ENCODE measurements around the gene FGF5. TPM values are rescaled to one million over a fixed set of nuclear protein-coding genes. Genes with fewer than 3 reads are reported as not detected.

Gene FGF5
- total and polyA plus RNA-seq, 2 experiments from 2014 or later: 15.5 to 59.9 TPM

DNA sequence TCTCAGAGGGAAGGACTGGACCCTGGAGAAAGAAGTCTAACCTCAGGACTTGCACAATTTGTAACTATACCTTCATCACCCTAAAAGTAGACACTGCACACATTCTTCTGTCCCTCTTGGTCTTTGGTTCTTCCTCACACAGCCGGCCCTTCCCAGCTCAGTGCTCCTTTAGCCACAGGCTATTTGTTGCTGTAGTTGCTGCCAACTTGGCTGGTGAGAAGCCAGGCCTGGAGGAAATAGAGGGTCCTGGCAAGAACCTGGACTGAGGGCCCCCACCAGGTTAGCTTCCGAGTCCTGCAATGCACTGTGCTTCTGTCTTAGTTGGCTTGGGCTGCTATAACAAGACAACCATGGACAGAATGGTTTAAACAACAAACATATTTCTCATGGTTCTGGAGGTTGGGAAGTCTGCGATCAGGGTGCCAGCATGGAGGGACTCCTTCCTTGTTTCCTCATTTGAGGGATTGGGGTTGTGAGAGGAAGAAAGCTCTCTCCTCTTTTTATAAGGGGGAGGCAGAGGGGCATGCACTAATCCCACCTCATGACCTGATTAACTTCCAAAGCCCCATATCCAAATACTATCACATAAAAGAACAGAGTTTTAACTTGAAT lies 4.4 kb upstream of the FGF5 start:
- H3K27ac ChIP-seq: no peak overlapping the region
- peaks cover 28% of the 10 kb centered on the region for H3K79me2 ChIP-seq (ENCODE audit: insufficient read depth)
- no peaks in the 10 kb centered on the region for H3K9me2 ChIP-seq (ENCODE audit: insufficient read depth)
- no peak overlapping the region for H2AFZ ChIP-seq
- in situ Hi-C loops (cut with MboI): no loop called here
- H3K4me3 ChIP-seq: no peak overlapping the region
- DNase-seq: no peak
- no peaks in the 10 kb centered on the region for H3K9me3 ChIP-seq (ENCODE audit: low read depth)
- H4K20me1 ChIP-seq (ENCODE audit: insufficient read depth): no peaks in the 10 kb centered on the region
- WGBS, 2 experiments (ENCODE audit: low coverage in 1 of 2, low lambda C conversion rate in 2 of 2, missing lambda C conversion rate in 2 of 2): 89 to 96% methylated on average over 3 of the region's 3 CpGs
- peaks cover 13% of the 10 kb centered on the region; the same call in 1 of the 2 replicates for H3F3A ChIP-seq (ENCODE audit: insufficient read depth)
- H3K36me3 ChIP-seq (ENCODE audit: low read depth): no peaks in the 10 kb centered on the region
- H3K9ac ChIP-seq: no peak overlapping the region
- no peaks in the 10 kb centered on the region for H3K27me3 ChIP-seq (replicated peaks; ENCODE audit: insufficient read depth)
- TF ChIP-seq EZH2phosphoT487 (IDR thresholded peaks at IDR 0.05; ENCODE audit: insufficient read depth, low read depth) (no peak), EZH2 (IDR thresholded peaks at IDR 0.05; ENCODE audit: insufficient read depth, poor library complexity, severe bottlenecking) (no peak)
- no peak overlapping the region for H3K4me2 ChIP-seq (ENCODE audit: unreplicated experiment)
- peaks cover 13% of the 10 kb centered on the region for H3K4me1 ChIP-seq (ENCODE audit: insufficient read depth)

DNA sequence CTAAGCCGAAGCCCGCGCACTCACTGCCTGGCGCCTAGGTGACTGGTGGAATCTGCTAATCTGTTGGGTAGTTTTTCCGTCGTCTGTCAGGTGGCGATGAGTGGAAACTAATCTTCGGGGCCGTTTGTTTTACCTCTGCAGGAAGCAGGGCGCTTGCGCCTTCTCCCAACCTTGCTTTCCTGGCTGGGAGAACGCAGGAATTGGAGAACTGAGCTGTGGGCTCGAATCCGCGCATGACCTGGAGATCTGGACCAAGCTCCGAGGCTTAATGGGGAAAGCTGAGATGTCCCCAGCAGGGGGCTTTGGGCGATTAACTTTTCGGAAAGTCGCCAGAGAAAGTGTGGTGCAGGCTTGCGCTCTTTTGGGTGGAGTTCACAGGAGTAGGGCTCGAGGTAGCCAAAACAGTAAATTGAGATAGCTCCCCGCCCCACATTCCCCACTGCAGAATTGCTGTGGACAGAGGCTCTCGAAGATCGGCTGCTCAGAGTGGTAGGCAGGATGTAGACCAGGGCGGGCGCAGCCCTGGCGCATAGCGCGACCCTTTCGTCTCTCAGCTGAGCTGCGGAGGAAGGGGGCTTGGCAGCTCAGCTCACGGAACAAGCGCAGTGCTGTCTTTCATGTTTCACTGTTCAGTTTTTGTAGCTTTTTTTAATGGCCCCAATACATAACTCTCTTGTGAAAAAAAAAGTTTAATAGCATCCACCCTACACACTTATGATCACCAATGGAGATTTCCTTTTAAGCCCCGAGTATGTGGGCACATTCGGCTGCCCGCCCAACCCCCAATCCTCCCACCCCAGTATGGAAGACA lies 2.7 kb upstream of the FGF5 start:
- H2AFZ ChIP-seq: no peak overlapping the region
- 0 out of 2 replicates have a peak, but pooled peaks cover 1% of the 10 kb centered on the region for H3K36me3 ChIP-seq (ENCODE audit: low read depth)
- TF ChIP-seq EZH2 (IDR thresholded peaks at IDR 0.05; ENCODE audit: insufficient read depth, poor library complexity, severe bottlenecking) (no peak), EZH2phosphoT487 (IDR thresholded peaks at IDR 0.05; ENCODE audit: insufficient read depth, low read depth) (no peak)
- in situ Hi-C loops (cut with MboI): no loop called here
- no peak overlapping the region for H3K4me2 ChIP-seq (ENCODE audit: unreplicated experiment)
- H3K27ac ChIP-seq: no peak overlapping the region
- no peak for DNase-seq
- H3F3A ChIP-seq (ENCODE audit: insufficient read depth): peaks cover 13% of the 10 kb centered on the region; the same call in 1 of the 2 replicates
- H3K27me3 ChIP-seq (replicated peaks; ENCODE audit: insufficient read depth): no peaks in the 10 kb centered on the region
- H3K9ac ChIP-seq: no peak overlapping the region
- no peaks in the 10 kb centered on the region for H3K9me3 ChIP-seq (ENCODE audit: low read depth)
- peaks cover 45% of the 10 kb centered on the region for H3K79me2 ChIP-seq (ENCODE audit: insufficient read depth)
- peaks cover 13% of the 10 kb centered on the region for H3K4me1 ChIP-seq (ENCODE audit: insufficient read depth)
- H3K4me3 ChIP-seq: no peak overlapping the region
- H4K20me1 ChIP-seq (ENCODE audit: insufficient read depth): no peaks in the 10 kb centered on the region
- WGBS, 2 experiments (ENCODE audit: low coverage in 1 of 2, low lambda C conversion rate in 2 of 2, missing lambda C conversion rate in 2 of 2): 65 to 69% methylated on average over 36 of the region's 36 CpGs
- H3K9me2 ChIP-seq (ENCODE audit: insufficient read depth): no peaks in the 10 kb centered on the region

DNA sequence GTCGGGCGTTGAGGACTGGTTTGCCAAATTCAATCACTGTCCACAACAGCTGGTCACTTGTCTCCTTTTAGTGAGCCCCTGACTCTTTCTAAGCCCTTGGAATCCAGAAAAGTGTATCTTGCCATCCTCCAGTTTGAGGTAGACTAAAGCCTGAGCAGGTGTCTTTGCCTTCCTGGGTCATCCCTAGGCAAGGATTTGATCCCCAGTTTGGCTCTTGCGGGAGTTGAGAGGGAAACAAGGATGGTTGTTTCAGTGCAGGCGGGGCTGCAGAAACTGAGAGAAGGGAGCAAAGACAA lies 2.2 kb upstream of the FGF5 start:
- no peaks in the 10 kb centered on the region for H3K9me3 ChIP-seq (ENCODE audit: low read depth)
- no peak overlapping the region for H2AFZ ChIP-seq
- no peaks in the 10 kb centered on the region for H4K20me1 ChIP-seq (ENCODE audit: insufficient read depth)
- H3K9ac ChIP-seq: no peak overlapping the region
- peaks cover 19% of the 10 kb centered on the region; the same call in 1 of the 2 replicates for H3F3A ChIP-seq (ENCODE audit: insufficient read depth)
- H3K36me3 ChIP-seq (ENCODE audit: low read depth): 0 out of 2 replicates have a peak, but pooled peaks cover 4% of the 10 kb centered on the region
- H3K4me3 ChIP-seq: 0 out of 2 replicates have a peak overlapping the region, but pooled peaks have one; percentile 99
- 69 to 79% methylated on average over 4 of the region's 4 CpGs for WGBS, 2 experiments (ENCODE audit: low coverage in 1 of 2, low lambda C conversion rate in 2 of 2, missing lambda C conversion rate in 2 of 2)
- H3K27ac ChIP-seq: no peak overlapping the region
- H3K4me2 ChIP-seq (ENCODE audit: unreplicated experiment): peak overlapping the region; percentile 99
- H3K79me2 ChIP-seq (ENCODE audit: insufficient read depth): peaks cover 50% of the 10 kb centered on the region
- DNase-seq: no peak
- H3K27me3 ChIP-seq (replicated peaks; ENCODE audit: insufficient read depth): no peaks in the 10 kb centered on the region
- TF ChIP-seq EZH2phosphoT487 (IDR thresholded peaks at IDR 0.05; ENCODE audit: insufficient read depth, low read depth) (no peak), EZH2 (IDR thresholded peaks at IDR 0.05; ENCODE audit: insufficient read depth, poor library complexity, severe bottlenecking) (no peak)
- no peaks in the 10 kb centered on the region for H3K9me2 ChIP-seq (ENCODE audit: insufficient read depth)
- peaks cover 19% of the 10 kb centered on the region for H3K4me1 ChIP-seq (ENCODE audit: insufficient read depth)
- in situ Hi-C loops (cut with MboI): no loop called here

DNA sequence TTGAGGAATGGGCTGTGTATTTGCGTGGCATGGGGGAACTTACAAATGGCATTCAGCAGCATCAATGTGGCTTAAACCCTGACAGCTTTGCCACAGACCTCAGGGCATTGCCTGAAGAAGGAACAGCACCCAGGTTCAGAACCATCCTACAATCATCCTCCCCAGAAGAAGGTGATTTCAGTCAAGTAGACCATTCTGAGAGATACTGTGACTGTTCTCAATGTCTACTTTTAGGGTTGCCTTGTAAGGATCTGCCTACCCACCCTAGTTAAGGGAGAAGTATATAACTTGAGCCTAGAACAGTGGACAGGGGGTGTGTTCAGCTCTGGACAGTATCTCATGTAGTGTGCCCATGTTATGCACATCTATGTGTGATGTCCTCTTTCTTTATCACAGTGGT lies 1.6 kb upstream of the FGF5 start:
- TF ChIP-seq EZH2phosphoT487 (IDR thresholded peaks at IDR 0.05; ENCODE audit: insufficient read depth, low read depth): no peak
- no peak for TF ChIP-seq EZH2 (IDR thresholded peaks at IDR 0.05; ENCODE audit: insufficient read depth, poor library complexity, severe bottlenecking)
- Histone ChIP-seq H3K4me2 (ENCODE audit: unreplicated experiment) (peak overlapping the region; percentile 99), H4K20me1 (ENCODE audit: insufficient read depth) (no peaks in the 10 kb centered on the region), H3K79me2 (ENCODE audit: insufficient read depth) (peaks cover 56% of the 10 kb centered on the region), H3K9me2 (ENCODE audit: insufficient read depth) (no peaks in the 10 kb centered on the region), H2AFZ (no peak overlapping the region), H3K9ac (peak overlapping the region; percentile 99), H3K9me3 (ENCODE audit: low read depth) (no peaks in the 10 kb centered on the region), H3K4me3 (peak overlapping the region; percentile 99), H3K27me3 (replicated peaks; ENCODE audit: insufficient read depth) (no peaks in the 10 kb centered on the region), H3K4me1 (ENCODE audit: insufficient read depth) (peaks cover 19% of the 10 kb centered on the region), H3K36me3 (ENCODE audit: low read depth) (0 out of 2 replicates have a peak, but pooled peaks cover 4% of the 10 kb centered on the region), H3F3A (ENCODE audit: insufficient read depth) (peaks cover 24% of the 10 kb centered on the region; the same call in 1 of the 2 replicates), H3K27ac (peak overlapping the region; percentile 100)
- no peak for DNase-seq
- WGBS, 2 experiments (ENCODE audit: low coverage in 1 of 2, low lambda C conversion rate in 2 of 2, missing lambda C conversion rate in 2 of 2): 92 to 100% methylated on average over 1 of the region's 1 CpG
- in situ Hi-C loops (cut with MboI): no loop called here
